CD4-positive, alpha-beta T cell treated with Interleukin-2 at 100 ng/mL for 4 hours (primary cell): ENCODE results near the gene GPD2.
"Not testable (repeated sequence)": the region's sequence is repeated elsewhere in the genome, so short reads cannot be mapped to it uniquely, and the experiment has no call there.

ENCODE experiments used
- DNase-seq: peaks from one replicate; pipeline ENCODE4 v3.0.0-alpha.2; 2020; ENCODE audit warnings: low spot score

Gene GPD2

GRCh38 chr2:156590085-156590739 is 154.0 kb downstream of the GPD2 start:
- no peak for DNase-seq

GRCh38 chr2:156592809-156593593 is 156.8 kb downstream of the GPD2 start:
- no peak for DNase-seq

- no peak for DNase-seq
These were observed 157.4 kb downstream of the GPD2 start for GRCh38 chr2:156593594-156593921.

- no peak for DNase-seq
These were observed 162.4 kb downstream of the GPD2 start for GRCh38 chr2:156598563-156598962.

- DNase-seq, result no peak
These were observed 164.0 kb downstream of the GPD2 start for GRCh38 chr2:156600196-156600595.

GRCh38 chr2:156601855-156602551 is 165.8 kb downstream of the GPD2 start:
- DNase-seq, result no peak

GRCh38 chr2:156602552-156602933 is 166.4 kb downstream of the GPD2 start:
- DNase-seq, result no peak

GRCh38 chr2:156615836-156616322 is 179.7 kb downstream of the GPD2 start:
- DNase-seq, result no peak

- not testable (repeated sequence) for DNase-seq
These were observed 181.9 kb downstream of the GPD2 start for GRCh38 chr2:156618071-156618470.

- no peak for DNase-seq
These were observed 182.9 kb downstream of the GPD2 start for GRCh38 chr2:156619021-156619539.

- DNase-seq, result no peak
These were observed 186.3 kb downstream of the GPD2 start for GRCh38 chr2:156622491-156622890.

GRCh38 chr2:156625360-156626170 is 189.4 kb downstream of the GPD2 start:
- no peak for DNase-seq

- DNase-seq, result no peak
These were observed 190.8 kb downstream of the GPD2 start for GRCh38 chr2:156626931-156627330.

- DNase-seq, result no peak
These were observed 194.6 kb downstream of the GPD2 start for GRCh38 chr2:156630579-156631337.

- no peak for DNase-seq
These were observed 199.5 kb downstream of the GPD2 start for GRCh38 chr2:156635646-156636045.
